MCF 10A (cell line): ENCODE results near the gene UBE2Q2. TPM values are rescaled to one million over a fixed set of nuclear protein-coding genes. Genes with fewer than 3 reads are reported as not detected.
"Not testable (repeated sequence)": the region's sequence is repeated elsewhere in the genome, so short reads cannot be mapped to it uniquely, and the experiment has no call there.

Experiments
- BruUV-seq: library from RNA; stranded (reverse); fragments of 400-500 nt; replicated peaks from 2 replicates; lab custom pipeline; 2021; lab: Mats Ljungman, UMichigan
- CTCF ChIA-PET: fragments of 300-600 bp; sonication (Branson Sonifier 250); formaldehyde crosslinking; extraction: SDS; loops from one replicate; lab custom pipeline; 2021; ENCODE audit warnings: antibody characterized with exemption, inconsistent platforms; lab: Yijun Ruan, JAX
- POLR2A ChIA-PET: fragments of 300-600, 350-650 bp; sonication (Branson Sonifier 250); formaldehyde crosslinking; extraction: SDS; loops from one replicate; lab custom pipeline; 2020; ENCODE audit warnings: antibody characterized with exemption, inconsistent platforms; lab: Yijun Ruan, JAX
- DNase-seq: peaks from one replicate; pipeline ENCODE4 v3.0.0-alpha.2; 2018; ENCODE audit not compliant: unreplicated experiment
- H3K27ac Mint-ChIP-seq: one replicate; pipeline ENCODE4 v1.8.0; 2022; ENCODE audit warnings: mild to moderate bottlenecking, low read depth, mixed read lengths; ENCODE audit not compliant: unreplicated experiment
- H3K27me3 Mint-ChIP-seq: one replicate; pipeline ENCODE4 v1.8.0; 2022; ENCODE audit warnings: mixed read lengths; ENCODE audit not compliant: insufficient read depth, unreplicated experiment
- H3K36me3 Mint-ChIP-seq: one replicate; pipeline ENCODE4 v1.8.0; 2022; ENCODE audit warnings: mild to moderate bottlenecking, moderate library complexity, mixed read lengths; ENCODE audit not compliant: insufficient read depth, unreplicated experiment
- H3K4me1 Mint-ChIP-seq: one replicate; pipeline ENCODE4 v1.8.0; 2022; ENCODE audit warnings: mixed read lengths; ENCODE audit not compliant: insufficient read depth, unreplicated experiment
- H3K4me3 Mint-ChIP-seq: one replicate; pipeline ENCODE4 v1.8.0; 2022; ENCODE audit warnings: mild to moderate bottlenecking, moderate library complexity, mixed read lengths; ENCODE audit not compliant: unreplicated experiment
- H3K9me3 Mint-ChIP-seq: one replicate; pipeline ENCODE4 v1.8.0; 2022; ENCODE audit warnings: mixed read lengths; ENCODE audit not compliant: unreplicated experiment
- CTCF ChIP-seq: fragments of 200-600 bp; IDR thresholded peaks from one replicate; pipeline ENCODE4 v1.8.0; 2022; ENCODE audit warnings: antibody characterized with exemption, mild to moderate bottlenecking; ENCODE audit not compliant: unreplicated experiment
- intact Hi-C: fragments of 100-400 bp; cut with micrococcal nuclease; formaldehyde crosslinking; loops from 2 replicates; pipeline ENCODE4 v1.14.1; 2022
- total RNA-seq: library from RNA; stranded (reverse); gene quantifications from 2 replicates; pipeline ENCODE4 v1.2.3, GENCODE V29; 2022

The UBE2Q2 gene
- total RNA-seq, 1 experiment from 2014 or later = 28.3 TPM

- ChIA-PET POLR2A (interaction anchor here (0.9 to 1.2 kb wide), 4 partner anchors 78 to 433 kb away, joined by 3 to 5 read pairs (median 4); partner anchors contain the start of gene MAN2C1), CTCF (interaction anchor here (0.6 to 6.3 kb wide), 43 partner anchors 8 to 1021 kb away, joined by 3 to 93 read pairs (median 4); partner anchors contain the start of genes MAN2C1 and UBE2Q2)
- Mint-ChIP-seq H3K27me3 (peaks cover 26% of the 10 kb centered on the region), H3K4me1 (no peaks in the 10 kb centered on the region), H3K9me3 (no peaks in the 10 kb centered on the region), H3K27ac (no peak overlapping the region), H3K36me3 (no peaks in the 10 kb centered on the region), H3K4me3 (peak overlapping the region; percentile 38)
- intact Hi-C loops = loop anchor here (1.0 to 5.0 kb wide), 4 partner anchors 69 to 165 kb away; no protein-coding TSS in a partner anchor
- peak; percentile 92 for TF ChIP-seq CTCF
- no TSS peak for BruUV-seq
- DNase-seq = peak; percentile 83
Measured at GRCh38 chr15:75801859-75802593, 41.2 kb upstream of the UBE2Q2 start.

- BruUV-seq, H3K9me3 Mint-ChIP-seq, POLR2A ChIA-PET, H3K4me3 Mint-ChIP-seq, H3K27ac Mint-ChIP-seq, CTCF ChIA-PET, H3K4me1 Mint-ChIP-seq, intact Hi-C loops, H3K36me3 Mint-ChIP-seq, H3K27me3 Mint-ChIP-seq: not testable (repeated sequence)
- peak; percentile 4 for DNase-seq
Measured at GRCh38 chr15:75807486-75807885, 35.8 kb upstream of the UBE2Q2 start.

GRCh38 chr15:75808009-75808408 is 35.2 kb upstream of the UBE2Q2 start:
- ChIA-PET CTCF (interaction anchor here (3.9 to 4.3 kb wide), 3 partner anchors 115 to 331 kb away, joined by 41 to 56 read pairs (median 43); no protein-coding TSS in a partner anchor), POLR2A (interaction anchor here (1.1 kb wide), 1 partner anchor 95 kb away, joined by 5 read pairs; the partner anchor contains the start of gene FBXO22)
- DNase-seq, H3K36me3 Mint-ChIP-seq, intact Hi-C loops, BruUV-seq, H3K4me1 Mint-ChIP-seq, H3K9me3 Mint-ChIP-seq, H3K27ac Mint-ChIP-seq, H3K27me3 Mint-ChIP-seq, H3K4me3 Mint-ChIP-seq: not testable (repeated sequence)

GRCh38 chr15:75808563-75808962 is 34.7 kb upstream of the UBE2Q2 start:
- BruUV-seq = no TSS peak
- no peak overlapping the region for H3K4me3 Mint-ChIP-seq
- intact Hi-C loops = no loop called here
- DNase-seq = no peak
- no peak for TF ChIP-seq CTCF
- no peaks in the 10 kb centered on the region for H3K27me3 Mint-ChIP-seq
- H3K27ac Mint-ChIP-seq = no peak overlapping the region
- CTCF ChIA-PET = interaction anchor here (0.7 to 4.3 kb wide), 11 partner anchors 9 to 339 kb away, joined by 4 to 56 read pairs (median 7); no protein-coding TSS in a partner anchor
- no peaks in the 10 kb centered on the region for H3K36me3 Mint-ChIP-seq
- no peaks in the 10 kb centered on the region for H3K9me3 Mint-ChIP-seq
- H3K4me1 Mint-ChIP-seq = no peaks in the 10 kb centered on the region
- POLR2A ChIA-PET = interaction anchor here (0.8 to 1.1 kb wide), 2 partner anchors 95 to 331 kb away, joined by 4 to 5 read pairs; partner anchors contain the start of gene FBXO22
